GM19240 (cell line): Measurements from ENCODE around the gene FAM53C.
"Not testable (repeated sequence)": the region's sequence is repeated elsewhere in the genome, so short reads cannot be mapped to it uniquely, and the experiment has no call there.

Experiments
- DNase-seq: peaks from one replicate; pipeline ENCODE4 v3.0.0; 2011; ENCODE audit warnings: low spot score; ENCODE audit not compliant: insufficient read length

The FAM53C gene

DNA sequence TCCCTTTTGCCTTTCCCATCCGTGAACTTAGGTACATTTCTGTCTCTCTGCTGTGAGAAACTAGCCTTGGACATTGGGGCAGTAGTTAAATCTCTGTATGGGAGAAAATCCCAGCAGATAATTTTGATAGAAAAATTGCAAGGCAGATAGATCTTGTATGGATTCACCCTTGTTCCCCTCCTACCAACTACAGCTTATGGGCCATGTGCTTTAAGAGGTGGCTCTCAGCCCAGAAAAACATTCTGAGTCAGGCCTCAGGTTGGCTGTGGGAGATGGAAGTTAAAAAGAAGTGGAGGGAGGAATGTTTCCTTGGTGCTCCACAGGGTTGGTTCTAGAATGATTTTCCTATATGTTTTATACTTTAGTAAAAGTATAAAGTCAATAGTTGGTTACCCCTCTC is 13.0 kb downstream of the FAM53C start:
- DNase-seq: no peak

DNA sequence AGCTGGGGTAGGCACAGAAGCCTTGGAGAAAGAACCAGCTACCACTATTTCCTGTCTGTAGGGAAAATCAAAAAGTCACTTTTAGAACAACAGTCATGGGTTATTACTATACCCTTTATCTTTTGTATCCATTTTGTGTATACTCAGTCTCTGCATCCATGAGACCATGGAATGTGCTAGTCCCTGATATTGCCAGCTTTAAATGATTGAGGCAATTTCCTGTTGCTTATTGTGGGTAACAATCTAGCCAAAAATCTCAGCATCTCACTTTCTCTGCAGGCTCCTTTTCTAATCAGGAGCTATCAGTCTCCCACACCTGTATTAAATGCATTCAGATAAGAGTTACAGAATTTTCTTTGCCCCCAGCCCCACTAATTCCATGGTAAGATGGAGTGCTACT is 13.5 kb downstream of the FAM53C start:
- DNase-seq: no peak

DNA sequence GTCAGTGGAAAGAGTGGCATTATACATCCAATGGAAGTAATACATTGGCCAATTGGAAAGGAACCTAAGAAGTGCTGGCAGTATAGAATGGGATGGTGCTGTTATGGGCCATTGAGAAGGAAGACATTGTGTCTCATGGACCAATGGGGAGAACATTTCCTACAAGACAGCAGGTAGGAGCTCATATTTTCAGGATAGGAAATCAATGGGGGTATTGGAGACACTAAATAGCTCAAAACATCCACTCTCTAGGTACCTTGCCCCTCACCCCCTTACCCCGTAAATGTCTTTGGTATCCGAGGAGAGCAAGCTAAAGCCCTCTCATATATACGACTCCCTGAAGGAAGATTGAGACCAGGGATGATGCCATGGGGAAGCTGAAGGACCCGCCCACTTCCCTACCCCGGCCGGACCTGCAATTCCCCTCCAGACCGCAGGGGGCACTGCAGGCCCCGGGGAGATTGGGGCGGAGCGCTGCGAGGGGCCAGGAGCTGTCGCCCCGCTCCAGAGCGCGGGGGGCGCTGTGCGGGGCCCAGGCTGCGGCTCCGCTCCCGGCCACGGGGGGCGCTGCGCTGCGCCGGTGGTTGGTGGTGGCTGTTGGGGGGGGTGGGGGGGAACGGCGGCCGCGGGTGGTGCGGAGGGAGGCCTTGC is 14.1 kb downstream of the FAM53C start, which contains the start of gene KDM3B:
Gene KDM3B (plus strand): TSS at position 615 of the 651 bp plus-strand sequence. CDS start 111 bp downstream, outside the sequence.
- peak; percentile 88 for DNase-seq

DNA sequence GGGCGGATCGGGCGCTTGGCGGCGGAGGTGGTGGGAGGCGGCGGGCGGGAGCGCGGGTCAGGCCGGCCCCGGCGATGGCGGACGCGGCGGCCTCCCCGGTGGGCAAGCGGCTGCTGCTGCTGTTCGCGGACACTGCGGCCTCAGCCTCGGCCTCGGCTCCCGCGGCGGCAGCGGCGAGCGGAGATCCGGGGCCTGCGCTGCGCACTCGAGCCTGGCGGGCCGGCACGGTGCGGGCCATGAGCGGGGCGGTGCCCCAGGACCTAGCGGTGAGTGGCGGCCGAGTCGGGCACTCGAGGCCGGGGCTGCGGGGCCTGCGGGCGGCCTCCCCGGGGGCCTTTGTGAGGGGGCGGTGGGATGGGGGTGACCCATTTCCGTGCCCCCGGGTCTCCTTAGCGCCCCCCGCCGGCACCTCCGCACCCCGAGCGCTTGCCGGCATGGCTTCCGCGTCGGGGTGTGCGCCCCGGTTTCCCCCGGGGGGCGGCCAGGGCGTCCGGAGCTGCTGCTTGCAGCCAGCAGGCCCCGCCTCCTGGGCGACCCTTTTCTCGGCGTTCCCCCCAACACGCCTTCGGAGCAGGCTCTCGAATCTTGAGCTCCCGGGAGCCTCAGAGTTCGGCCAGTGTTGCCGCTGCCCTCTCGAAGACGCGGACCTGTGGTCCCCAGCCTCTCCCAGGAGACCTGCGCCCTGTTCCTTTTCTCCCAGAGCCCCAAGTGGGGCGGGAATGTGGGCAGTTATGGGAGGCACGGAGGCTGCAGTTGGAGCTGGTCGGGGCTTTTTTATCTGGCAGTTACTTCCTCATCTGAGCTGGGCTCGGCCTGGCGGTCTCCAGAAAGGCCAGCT is 14.9 kb downstream of the FAM53C start:
- DNase-seq: no peak

DNA sequence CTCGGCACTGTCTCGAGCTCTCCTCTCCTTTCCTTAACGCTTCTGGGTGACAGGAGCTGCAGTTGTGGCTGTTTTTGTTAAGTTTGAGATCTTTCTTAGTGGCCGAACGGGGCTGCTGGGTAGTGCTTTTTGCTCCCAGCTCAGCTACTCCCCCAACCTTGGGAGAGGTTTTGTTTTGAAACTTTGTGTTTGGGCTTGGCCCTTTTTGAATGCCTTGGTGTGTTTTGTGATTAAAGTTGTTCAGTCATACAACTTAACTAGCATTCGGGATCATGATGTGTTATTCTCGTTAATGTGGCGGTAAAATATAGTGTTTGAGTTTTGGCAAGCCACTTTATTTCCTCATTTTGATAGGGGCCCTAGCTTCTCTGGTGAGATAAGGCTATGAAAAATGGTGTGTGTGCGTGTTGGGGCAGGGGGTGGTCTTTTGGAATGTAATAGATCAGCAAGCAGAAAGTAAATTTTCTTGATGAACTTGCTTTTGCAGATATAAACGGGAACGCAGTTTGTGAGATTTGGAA is 15.6 kb downstream of the FAM53C start:
- no peak for DNase-seq

DNA sequence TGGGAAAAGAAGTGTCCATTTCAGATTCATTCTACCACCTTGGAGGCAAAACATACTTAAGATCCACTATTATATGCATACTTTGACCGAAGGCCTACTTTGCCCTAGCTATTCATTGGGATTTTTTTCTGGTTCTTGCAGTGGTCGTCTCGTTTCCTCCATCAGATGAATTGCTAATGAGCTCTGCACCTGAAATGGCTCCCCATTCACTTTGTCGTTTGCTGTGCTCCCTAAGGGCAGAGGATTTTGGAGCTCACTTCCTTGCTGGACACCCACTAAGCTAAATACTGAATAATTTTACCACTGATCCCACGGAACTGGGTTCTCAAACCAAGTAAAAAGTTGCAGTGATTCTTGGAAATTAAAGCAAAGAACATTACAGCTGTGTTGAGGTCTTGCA is 16.3 kb downstream of the FAM53C start:
- no peak for DNase-seq

DNA sequence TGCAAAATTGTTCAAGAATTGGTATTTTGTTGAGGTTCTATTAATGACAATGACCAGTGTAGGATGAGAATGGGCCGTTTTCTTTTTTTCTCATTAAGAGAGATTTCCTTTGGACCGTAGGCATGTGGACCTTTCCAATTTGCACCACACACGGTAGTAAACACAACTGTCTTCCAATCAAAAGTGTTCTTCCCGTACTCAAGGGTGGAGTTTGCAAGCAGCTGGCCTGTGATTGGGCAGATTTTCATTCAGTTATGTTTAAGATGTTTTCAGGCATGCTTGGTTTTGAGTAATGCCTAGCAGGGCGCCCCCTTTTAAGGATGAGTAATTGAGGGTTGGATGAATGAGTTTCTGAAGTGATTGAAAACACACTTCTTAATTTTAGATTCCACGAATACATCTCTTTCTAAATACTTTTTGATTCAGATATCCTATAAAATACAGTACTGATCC is 16.9 kb downstream of the FAM53C start:
- DNase-seq: peak; percentile 70

DNA sequence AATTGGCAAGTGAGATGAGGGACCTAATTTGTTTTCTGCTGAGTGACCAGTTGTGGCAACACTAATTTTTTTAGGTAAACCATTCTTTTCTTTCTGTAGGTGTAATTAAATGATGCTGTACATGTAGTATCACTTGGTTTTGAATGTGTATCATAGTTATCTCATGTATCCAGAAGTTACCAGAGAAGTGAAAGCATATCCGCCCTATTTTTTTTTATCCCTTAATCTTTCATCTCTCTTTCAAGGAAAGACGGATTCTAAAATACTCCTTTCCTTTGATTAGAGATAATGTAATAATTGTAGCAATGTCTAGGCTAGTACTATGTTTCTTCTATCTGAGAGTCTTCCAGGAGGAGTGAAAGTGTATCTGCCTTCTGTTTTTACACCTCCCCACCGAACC is 21.6 kb downstream of the FAM53C start:
- DNase-seq: no peak

DNA sequence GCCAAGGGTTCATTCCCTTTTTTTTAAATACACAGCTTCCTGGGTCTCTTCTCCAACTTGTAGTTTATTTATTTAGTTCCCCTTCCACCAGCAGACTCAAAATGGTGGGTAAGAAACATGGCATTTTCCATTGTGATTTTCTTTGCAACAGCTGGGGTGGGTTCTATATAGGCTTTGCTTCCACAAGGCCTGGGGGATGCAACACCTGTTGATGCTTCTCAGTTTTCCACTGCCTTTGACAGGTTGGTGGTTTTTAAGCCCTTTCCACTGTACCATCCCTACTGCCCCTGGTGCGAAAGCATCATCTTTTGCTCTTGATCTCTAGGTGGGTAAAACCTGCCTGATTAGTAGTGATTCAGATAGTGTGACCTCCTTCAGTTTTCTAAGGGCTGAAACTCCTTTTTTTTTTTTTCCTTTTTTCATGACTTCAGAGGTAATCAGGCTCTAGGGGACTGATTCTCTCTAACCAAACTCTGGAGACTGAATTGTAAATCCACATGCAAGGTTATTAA is 22.9 kb downstream of the FAM53C start:
- no peak for DNase-seq

DNA sequence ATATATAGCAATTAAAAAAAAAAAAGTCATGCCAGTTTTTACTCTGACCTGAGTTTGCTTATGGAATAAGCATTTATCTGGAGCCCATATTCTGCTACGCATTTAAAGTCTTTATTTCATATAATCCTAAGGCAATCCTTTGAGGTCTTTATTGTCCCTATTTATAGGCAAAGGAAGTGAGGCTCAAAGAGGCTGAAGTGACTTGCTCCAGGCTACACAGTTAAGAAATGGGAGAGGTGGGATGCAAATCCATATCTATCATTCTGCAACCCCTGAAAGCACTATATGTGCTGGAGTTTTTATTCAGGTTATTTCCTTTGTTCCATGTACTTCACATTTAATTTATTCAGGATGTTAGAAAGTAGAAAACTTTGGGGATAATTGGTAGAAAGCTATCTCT is 26.5 kb downstream of the FAM53C start:
- DNase-seq: no peak

DNA sequence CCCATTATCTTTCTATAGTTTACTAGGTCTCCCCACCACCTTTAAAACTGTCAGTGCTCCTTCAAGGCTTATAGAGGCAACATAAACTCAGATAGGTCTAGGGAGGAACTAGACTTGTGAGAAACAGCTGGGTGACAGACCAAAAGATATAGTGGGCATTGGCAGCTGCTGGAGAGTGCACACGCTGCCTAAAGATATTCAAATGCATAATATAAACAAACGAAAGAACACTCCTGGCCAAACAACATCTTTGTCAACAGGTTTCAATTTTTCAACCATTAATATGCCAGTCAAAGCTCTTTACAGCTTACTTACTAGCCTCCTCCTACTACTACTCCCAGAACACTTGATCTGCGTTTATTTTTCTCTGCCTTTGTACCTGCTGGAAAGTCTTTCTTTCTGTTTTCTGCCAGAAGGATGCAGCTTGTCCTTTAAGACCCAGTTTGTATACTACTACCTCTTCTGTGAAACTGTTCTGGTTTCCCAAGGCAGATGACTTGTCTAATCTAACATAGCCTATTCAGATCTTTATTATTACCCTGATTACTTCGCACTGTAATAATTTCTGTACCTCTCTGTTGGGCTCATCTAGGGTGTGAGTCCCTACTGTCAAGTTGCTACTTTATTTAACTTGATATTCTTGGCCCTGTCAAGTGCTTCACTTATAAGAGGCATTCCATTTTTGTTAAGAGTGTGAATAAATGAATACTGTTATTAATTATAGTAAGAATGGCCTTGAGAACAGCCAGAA is 28.7 kb downstream of the FAM53C start:
- no peak for DNase-seq

DNA sequence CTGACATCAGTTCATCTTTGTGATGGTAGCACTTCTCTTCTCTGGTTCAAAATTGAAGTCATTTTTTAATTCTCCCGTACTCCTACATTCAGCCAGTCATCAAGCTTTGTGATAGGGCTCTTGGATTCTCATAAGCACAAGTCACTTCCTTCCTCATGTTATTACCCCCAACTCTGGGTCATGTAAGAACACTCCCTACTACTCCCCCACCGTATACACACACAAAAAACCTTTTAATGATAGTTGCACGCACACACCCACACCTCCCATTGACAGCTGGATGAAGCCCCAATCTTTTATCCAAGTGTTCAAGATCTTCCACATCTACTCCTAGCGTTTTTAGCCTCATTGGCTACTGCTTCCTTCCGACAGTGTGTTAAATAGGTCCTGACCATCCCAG is 31.2 kb downstream of the FAM53C start:
- no peak for DNase-seq

DNA sequence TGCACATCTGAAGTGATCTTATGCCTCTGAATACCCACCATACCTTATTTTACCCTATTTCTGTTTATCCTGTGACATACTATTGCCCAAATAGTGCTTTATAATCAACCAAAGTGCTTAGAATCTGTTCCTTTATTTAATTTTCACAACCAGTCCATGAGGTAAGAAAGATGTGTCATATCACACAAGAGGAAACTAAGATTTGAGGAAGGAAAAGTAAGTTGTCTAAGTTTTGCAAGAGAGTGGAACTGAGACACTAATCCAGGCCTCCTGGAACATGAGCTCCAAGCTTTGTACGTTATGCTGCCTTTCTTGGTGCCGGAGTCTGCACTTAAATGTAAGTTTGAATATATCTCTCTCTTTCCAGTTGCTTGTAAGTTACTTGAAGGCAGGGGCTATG is 31.6 kb downstream of the FAM53C start:
- DNase-seq: no peak

DNA sequence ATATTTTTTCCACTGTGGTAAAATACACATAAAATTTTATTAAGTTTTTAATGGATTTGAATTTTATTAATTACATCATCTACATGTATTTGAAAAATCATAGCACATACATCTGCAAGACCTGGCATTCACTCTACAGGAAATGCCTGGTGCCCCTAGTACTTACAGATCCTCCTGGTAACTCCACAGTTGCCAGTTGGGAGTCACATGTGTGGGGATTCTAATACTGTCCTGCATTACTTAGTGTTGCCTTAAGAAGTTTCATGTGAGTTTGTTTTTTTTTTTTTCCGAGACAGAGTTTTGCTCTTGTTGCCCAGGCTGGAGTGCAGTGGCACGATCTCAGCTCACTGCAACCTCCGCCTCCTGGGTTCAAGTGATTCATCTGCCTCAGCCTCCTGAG is 32.5 kb downstream of the FAM53C start:
- no peak for DNase-seq

DNA sequence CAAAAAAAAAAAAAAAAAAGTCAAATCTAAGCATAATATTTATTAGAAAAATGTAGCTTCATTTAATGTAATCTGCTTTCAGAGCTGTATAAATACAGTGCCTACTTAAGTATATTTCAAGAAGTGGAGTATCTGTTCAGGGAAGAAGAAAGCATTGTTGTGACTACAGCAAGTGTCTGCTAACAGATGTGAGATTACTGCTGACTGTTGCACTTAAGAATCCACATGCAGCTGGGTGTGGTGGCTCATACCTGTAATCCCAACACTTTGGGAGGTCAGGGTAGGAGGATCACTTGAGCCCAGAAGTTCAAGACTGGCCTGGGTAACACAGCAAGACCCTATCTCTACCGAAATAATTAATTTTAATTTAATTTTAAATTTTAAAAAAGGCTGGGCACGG is 33.4 kb downstream of the FAM53C start:
- DNase-seq: no peak

DNA sequence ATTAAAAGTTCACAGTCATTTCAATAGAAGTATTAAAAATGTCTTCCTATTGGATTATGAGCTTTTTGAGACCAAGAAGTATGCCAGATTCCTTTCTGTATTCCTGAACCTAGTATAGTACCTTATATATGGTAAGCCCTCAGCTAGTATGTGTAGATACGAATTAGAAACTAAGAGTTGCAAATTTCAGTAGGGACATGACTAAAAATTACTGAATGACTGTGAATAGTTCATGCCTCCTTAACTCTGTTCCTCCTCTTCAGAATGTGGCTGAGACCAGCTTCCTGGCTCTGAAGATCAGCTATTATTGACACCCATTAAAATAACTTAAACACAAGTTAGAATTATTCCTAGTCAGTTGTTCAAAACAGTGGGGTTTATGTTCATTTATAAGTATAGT is 34.2 kb downstream of the FAM53C start:
- no peak for DNase-seq

DNA sequence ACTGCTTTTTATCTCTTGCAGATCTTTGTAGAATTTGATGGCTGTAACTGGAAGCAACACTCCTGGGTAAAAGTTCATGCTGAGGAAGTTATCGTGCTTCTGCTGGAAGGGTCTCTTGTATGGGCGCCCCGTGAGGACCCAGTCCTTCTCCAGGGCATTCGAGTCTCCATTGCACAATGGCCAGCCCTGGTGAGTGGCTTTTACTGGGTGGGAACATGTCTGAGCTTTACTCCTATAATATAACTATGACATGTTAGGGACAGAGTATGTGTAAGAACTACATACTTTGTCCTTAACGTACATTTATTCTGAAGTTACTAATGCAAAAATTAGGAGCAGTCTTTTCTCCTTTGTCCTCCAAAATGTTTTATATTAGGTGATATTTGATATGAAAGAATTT is 34.6 kb downstream of the FAM53C start:
- no peak for DNase-seq

DNA sequence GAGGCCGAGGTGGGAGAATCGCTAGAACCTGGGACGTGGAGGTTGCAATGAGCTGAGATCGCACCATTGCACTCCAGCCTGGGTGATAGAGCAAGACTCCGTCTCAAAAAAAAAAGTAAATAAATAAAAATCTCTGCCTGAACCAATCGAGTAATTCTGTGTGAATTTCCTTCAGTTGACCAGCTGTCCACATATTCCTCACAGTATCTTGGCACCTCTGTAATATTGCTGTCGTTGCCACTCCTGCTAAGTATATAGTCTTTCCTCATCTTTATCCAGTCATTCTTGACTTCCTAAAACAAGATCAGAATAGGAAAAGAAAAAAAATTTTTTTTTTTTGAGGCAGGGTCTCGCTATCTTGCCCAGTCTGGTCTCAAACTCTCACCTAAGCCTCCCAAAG is 44.3 kb downstream of the FAM53C start:
- DNase-seq: no peak

DNA sequence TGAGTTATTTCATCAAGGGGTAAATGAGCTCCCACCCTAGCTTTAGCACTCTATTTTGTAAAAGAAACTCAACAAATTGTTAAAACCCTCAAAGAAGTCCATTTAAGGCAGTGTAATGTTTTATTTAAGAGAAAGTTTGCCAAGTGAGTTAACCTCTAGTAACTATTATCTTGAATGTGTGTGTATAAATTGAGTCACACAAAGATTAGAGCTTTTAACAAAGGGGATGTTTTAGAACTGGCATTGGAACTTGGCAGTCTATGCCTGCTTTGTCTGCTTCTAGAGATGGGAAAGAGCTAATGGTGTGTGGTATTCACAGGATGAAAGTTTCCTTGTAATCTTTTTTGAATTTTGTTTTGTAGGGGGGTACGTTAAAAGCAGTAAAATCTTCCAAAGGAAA is 47.6 kb downstream of the FAM53C start:
- no peak for DNase-seq

DNA sequence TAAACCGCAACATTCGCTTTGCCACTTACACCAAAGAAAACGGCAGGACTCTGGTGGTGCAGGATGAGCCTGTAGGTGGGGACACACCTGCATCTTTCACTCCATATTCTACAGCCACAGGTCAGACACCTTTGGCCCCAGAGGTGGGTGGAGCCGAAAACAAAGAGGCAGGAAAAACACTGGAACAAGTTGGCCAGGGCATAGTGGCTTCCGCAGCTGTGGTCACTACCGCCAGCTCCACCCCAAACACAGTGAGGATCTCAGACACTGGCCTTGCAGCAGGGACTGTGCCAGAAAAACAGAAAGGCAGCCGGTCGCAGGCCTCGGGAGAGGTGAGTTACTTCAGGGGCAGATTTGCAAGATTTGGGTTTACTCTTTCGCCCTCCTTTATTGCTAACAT is 48.2 kb downstream of the FAM53C start:
- DNase-seq: no peak

DNA sequence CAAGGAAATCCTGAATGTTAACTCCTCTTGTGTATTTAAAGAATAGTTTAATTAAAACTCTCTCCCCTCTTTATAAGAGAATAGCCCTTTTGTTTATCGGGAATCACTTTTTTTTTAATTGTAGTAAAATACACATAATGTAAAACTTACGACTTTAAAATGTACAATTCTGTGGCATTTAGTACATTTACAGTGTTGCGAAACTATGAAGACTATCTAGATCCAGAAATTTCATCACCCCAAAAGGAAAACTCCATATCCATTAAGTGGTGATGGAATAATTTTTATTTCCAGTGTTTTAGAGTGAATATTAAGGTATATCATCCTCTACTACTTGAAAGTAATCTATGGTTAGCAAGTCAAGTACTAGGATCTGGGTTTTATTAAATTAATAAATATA is 51.3 kb downstream of the FAM53C start:
- DNase-seq: no peak

DNA sequence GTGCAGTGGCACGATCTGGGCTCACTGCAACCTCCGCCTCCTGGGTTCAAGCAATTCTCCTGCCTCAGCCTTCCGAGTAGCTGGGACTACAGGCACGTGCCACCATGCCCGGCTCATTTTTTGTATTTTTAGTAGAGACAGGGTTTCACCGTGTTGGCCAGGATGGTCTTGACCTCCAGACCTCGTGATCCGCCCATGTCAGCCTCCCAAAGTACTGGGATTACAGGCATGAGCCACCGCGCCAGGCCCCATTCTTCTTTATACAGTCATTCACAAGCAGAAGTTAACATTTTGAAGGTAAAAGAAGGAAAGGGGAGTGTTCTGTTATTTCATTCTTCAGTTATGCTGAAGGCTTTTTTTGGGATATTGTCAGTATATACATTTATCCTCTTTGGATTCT is 51.8 kb downstream of the FAM53C start:
- DNase-seq: not testable (repeated sequence)
